ENCODE results near the gene ADGRB2. TPM values are rescaled to one million over a fixed set of nuclear protein-coding genes. Genes with fewer than 3 reads are reported as not detected.

ADGRB2 gene
- total RNA-seq, 2 experiments from 2014 or later = 0.54 to 0.56 TPM

DNA sequence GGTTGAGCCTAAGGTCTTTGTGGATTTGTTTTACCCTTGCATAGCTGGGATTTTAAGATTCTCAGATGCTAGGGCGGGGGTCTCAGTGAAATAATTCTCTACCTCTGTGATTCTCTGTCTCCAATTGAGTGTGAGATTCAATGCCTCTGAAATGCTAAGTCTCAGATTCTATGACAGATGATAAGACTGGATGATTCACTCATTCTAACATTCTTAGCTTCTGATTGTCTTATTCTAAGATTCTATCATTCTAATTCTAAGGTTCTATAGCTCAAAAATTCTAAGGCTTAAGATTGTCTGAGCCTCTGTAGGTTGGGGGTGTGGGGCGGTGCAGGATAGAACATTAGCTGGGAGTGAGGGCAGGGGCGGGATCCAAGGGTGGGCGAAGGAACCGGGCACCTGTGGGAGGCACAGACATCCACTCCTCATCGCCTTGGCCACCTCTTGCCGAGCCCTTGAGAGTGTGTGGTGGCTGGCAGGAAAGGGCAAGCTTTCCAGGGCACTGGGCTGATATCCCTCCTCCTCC, 29.5 kb downstream of the ADGRB2 start:
- no peak for ATAC-seq
- no peaks in the 10 kb centered on the region for H3K9me3 Mint-ChIP-seq
- H3K27ac Mint-ChIP-seq = no peak overlapping the region
- no peak overlapping the region for H3K4me3 Mint-ChIP-seq
- no peak for DNase-seq
- CTCF ChIA-PET = interaction anchor here (0.6 to 1.7 kb wide), 4 partner anchors 11 to 80 kb away, joined by 3 to 6 read pairs (median 3); no protein-coding TSS in a partner anchor
- POLR2A ChIA-PET = interaction anchor here (1.2 kb wide), 1 partner anchor 14 kb away, joined by 3 read pairs; no protein-coding TSS in a partner anchor
- TF ChIP-seq, protein P1, sequence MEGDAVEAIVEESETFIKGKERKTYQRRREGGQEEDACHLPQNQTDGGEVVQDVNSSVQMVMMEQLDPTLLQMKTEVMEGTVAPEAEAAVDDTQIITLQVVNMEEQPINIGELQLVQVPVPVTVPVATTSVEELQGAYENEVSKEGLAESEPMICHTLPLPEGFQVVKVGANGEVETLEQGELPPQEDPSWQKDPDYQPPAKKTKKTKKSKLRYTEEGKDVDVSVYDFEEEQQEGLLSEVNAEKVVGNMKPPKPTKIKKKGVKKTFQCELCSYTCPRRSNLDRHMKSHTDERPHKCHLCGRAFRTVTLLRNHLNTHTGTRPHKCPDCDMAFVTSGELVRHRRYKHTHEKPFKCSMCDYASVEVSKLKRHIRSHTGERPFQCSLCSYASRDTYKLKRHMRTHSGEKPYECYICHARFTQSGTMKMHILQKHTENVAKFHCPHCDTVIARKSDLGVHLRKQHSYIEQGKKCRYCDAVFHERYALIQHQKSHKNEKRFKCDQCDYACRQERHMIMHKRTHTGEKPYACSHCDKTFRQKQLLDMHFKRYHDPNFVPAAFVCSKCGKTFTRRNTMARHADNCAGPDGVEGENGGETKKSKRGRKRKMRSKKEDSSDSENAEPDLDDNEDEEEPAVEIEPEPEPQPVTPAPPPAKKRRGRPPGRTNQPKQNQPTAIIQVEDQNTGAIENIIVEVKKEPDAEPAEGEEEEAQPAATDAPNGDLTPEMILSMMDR (IDR thresholded peaks at IDR 0.05) = no peak
- H3K4me1 Mint-ChIP-seq (ENCODE audit: low read depth) = peaks cover 4% of the 10 kb centered on the region
- H3K27me3 Mint-ChIP-seq = no peaks in the 10 kb centered on the region
- H3K36me3 Mint-ChIP-seq (ENCODE audit: low read depth) = no peaks in the 10 kb centered on the region
- intact Hi-C loops (cut with micrococcal nuclease) = no loop called here

GRCh38 chr1:31733389-31734219, 30.5 kb downstream of the ADGRB2 start:
- H3K36me3 Mint-ChIP-seq (ENCODE audit: low read depth) = no peaks in the 10 kb centered on the region
- H3K4me3 Mint-ChIP-seq = no peak overlapping the region
- CTCF ChIA-PET = interaction anchor here (1.0 to 1.7 kb wide), 3 partner anchors 12 to 81 kb away, joined by 3 to 6 read pairs (median 3); no protein-coding TSS in a partner anchor
- ATAC-seq (no peak), DNase-seq (no peak)
- H3K4me1 Mint-ChIP-seq (ENCODE audit: low read depth) = no peaks in the 10 kb centered on the region
- H3K27me3 Mint-ChIP-seq = no peaks in the 10 kb centered on the region
- H3K27ac Mint-ChIP-seq = no peak overlapping the region
- POLR2A ChIA-PET = interaction anchor here (1.2 kb wide), 1 partner anchor 12 kb away, joined by 3 read pairs; no protein-coding TSS in a partner anchor
- intact Hi-C loops (cut with micrococcal nuclease) = no loop called here
- H3K9me3 Mint-ChIP-seq = no peaks in the 10 kb centered on the region
- TF ChIP-seq, protein P1 (IDR thresholded peaks at IDR 0.05) = no peak

DNA sequence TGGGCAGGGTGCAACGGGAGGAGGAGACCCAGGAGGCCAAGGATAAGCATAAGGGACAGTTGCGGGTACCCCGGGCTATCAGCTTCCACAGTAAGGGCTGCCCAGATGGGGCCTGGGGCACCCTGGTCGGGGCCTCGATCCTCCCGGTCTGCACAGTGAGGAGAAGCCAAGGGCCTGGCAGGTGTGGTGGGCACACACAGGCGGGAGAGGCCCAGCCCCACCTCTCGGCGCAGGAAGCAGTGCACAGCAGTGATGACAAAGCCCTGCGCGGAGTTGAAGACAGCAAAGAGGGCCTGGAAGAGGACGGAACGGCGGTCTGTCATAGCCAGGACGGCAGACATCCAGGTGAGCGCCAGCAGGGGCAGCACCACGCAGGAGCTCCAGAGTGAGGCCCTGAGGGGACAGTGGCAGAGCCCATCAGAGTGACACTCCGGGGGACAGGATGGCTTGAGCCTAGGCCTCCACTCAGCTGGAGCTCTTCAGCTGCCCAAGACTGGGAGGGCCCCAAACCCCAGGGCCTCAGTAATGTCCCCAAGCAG, 31.3 kb downstream of the ADGRB2 start:
- no peak overlapping the region for H3K4me3 Mint-ChIP-seq
- intact Hi-C loops (cut with micrococcal nuclease) = no loop called here
- ChIA-PET POLR2A (no interaction called here), CTCF (no interaction called here)
- TF ChIP-seq, protein P1 (IDR thresholded peaks at IDR 0.05) = no peak
- H3K27me3 Mint-ChIP-seq = no peaks in the 10 kb centered on the region
- no peaks in the 10 kb centered on the region for H3K36me3 Mint-ChIP-seq (ENCODE audit: low read depth)
- H3K4me1 Mint-ChIP-seq (ENCODE audit: low read depth) = no peaks in the 10 kb centered on the region
- no peaks in the 10 kb centered on the region for H3K9me3 Mint-ChIP-seq
- DNase-seq = no peak
- ATAC-seq = no peak
- no peak overlapping the region for H3K27ac Mint-ChIP-seq

DNA sequence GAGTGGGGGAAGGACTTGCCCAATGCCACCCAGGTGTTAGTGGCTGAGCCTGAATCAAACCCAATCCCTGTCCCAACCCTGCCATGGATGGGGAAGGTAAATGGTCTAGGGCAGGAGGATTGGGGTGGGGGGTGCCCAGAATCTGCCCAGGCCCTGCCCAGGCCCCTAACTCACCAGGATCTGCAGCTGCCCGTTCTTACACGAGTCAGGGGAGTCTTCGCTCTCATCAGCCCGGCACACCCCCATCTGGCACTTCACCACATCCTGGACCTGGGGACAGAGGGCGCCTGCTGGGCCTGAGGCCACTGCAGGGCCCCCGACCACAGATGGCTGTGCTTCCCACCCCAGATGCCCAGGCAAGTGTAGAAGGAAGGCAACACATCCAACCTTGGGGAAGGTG, 31.8 kb downstream of the ADGRB2 start:
- ChIA-PET POLR2A (no interaction called here), CTCF (no interaction called here)
- no peak for DNase-seq
- TF ChIP-seq, protein P1 (IDR thresholded peaks at IDR 0.05) = no peak
- H3K4me3 Mint-ChIP-seq = no peak overlapping the region
- H3K27me3 Mint-ChIP-seq = no peaks in the 10 kb centered on the region
- H3K36me3 Mint-ChIP-seq (ENCODE audit: low read depth) = no peaks in the 10 kb centered on the region
- H3K27ac Mint-ChIP-seq = no peak overlapping the region
- no peak for ATAC-seq
- H3K4me1 Mint-ChIP-seq (ENCODE audit: low read depth) = no peaks in the 10 kb centered on the region
- no peaks in the 10 kb centered on the region for H3K9me3 Mint-ChIP-seq
- intact Hi-C loops (cut with micrococcal nuclease) = no loop called here
